ENCODE measurements around the gene MYPOP. TPM values are rescaled to one million over a fixed set of nuclear protein-coding genes. Genes with fewer than 3 reads are reported as not detected.

The MYPOP gene
- total and polyA plus RNA-seq, 9 of the 15 experiments (the other 6 are each of a cell fraction or from before 2014, with no cell fraction given), result 0.32 to 7.6 (median 1.6) TPM

GRCh38 chr19:45885556-45886426, 16.6 kb downstream of the MYPOP start, which contains the start of gene IRF2BP1 (continued):
- TF ChIP-seq STAT6 (CRISPR knock-in tag; IDR thresholded peaks at IDR 0.05) (0 out of 2 replicates have a peak, but pooled peaks have one; percentile 9), ZBTB34 (CRISPR knock-in tag; IDR thresholded peaks at IDR 0.05) (no peak), ZNF780A (CRISPR knock-in tag; IDR thresholded peaks at IDR 0.05) (no peak), RBFOX2 (IDR thresholded peaks at IDR 0.05; ENCODE audit: low read depth, low read length) (peak; percentile 61), HDAC1 (IDR thresholded peaks at IDR 0.05) (0 out of 4 replicates have a peak, but pooled peaks of 1 of the 2 experiments have one; percentile 29), TFAM (CRISPR knock-in tag; conservative IDR thresholded peaks at IDR 0.05) (no peak), ZBTB9 (CRISPR knock-in tag; IDR thresholded peaks at IDR 0.05) (no peak), CBX3 (IDR thresholded peaks at IDR 0.05; ENCODE audit: borderline replicate concordance in 1 of 2, low read length in 2 of 2) (0 out of 3 replicates have a peak, but pooled peaks of 1 of the 2 experiments have one; percentile 7), ZNF277 (CRISPR knock-in tag; IDR thresholded peaks at IDR 0.05; ENCODE audit: borderline replicate concordance) (no peak), ZNF347 (CRISPR knock-in tag; IDR thresholded peaks at IDR 0.05; ENCODE audit: low read depth) (no peak), L3MBTL2 (IDR thresholded peaks at IDR 0.05) (peak; percentile 96), SMARCA5 (IDR thresholded peaks at IDR 0.05) (no peak), UBTF (IDR thresholded peaks at IDR 0.05; ENCODE audit: borderline replicate concordance in 1 of 2, low read depth in 2 of 2, low read length in 2 of 2) (peak in 1 of 2 experiments; percentile 60; a peak in 3 of 4 replicates), STAT5B (CRISPR knock-in tag; IDR thresholded peaks at IDR 0.05) (no peak), CEBPB (tag; IDR thresholded peaks at IDR 0.05) (peak; percentile 91), SUPT5H (IDR thresholded peaks at IDR 0.05) (no peak), SIN3A (IDR thresholded peaks at IDR 0.05; ENCODE audit: borderline replicate concordance in 2 of 2, control insufficient read depth in 1 of 2, low read depth in 2 of 2, low read length in 2 of 2) (peak in 1 of 2 experiments; percentile 4; a peak in 1 of 4 replicates)
